Kidney (tissue), 14 donors: ENCODE data around the gene OAS3. TPM values are rescaled to one million over a fixed set of nuclear protein-coding genes. Genes with fewer than 3 reads are reported as not detected.

Experiments used
- DNase-seq, 5 donors: peaks; one replicate each; pipeline ENCODE4 v3.0.0-alpha.2; 2013 to 2020
- FAIRE-seq: peaks from 2 replicates; lab custom pipeline; 2012; peaks lifted over from hg19 to GRCh38; lab: Jason Lieb, UNC
- H3K27ac ChIP-seq, 2 donors: one replicate each; pipeline ENCODE4 v1.7.0; 2013; ENCODE audit warnings: low read depth in 2 of 2, low read length in 2 of 2, inconsistent platforms in 1 of 2
- H3K27me3 ChIP-seq: one replicate; pipeline ENCODE4 v1.7.1; 2013; ENCODE audit warnings: low read length, inconsistent platforms; ENCODE audit not compliant: control insufficient read depth, insufficient read depth
- H3K36me3 ChIP-seq, 3 donors: one replicate each; pipeline versions ENCODE4 v1.7.0 to v1.7.1; 2013; ENCODE audit warnings: low read length in 3 of 3, control low read depth in 1 of 3, inconsistent platforms in 1 of 3; ENCODE audit not compliant: insufficient read depth in 3 of 3, control insufficient read depth in 2 of 3
- H3K4me1 ChIP-seq, 3 donors: one replicate each; pipeline versions ENCODE4 v1.7.0 to v1.7.1; 2013; ENCODE audit warnings: low read length in 3 of 3, inconsistent platforms in 1 of 3, low read depth in 1 of 3; ENCODE audit not compliant: control insufficient read depth in 2 of 3, insufficient read depth in 2 of 3
- H3K4me3 ChIP-seq, 3 donors: one replicate each; pipeline versions ENCODE4 v1.7.0 to v1.8.1; 2013; ENCODE audit warnings: low read length in 3 of 3, control low read depth in 1 of 3, inconsistent platforms in 1 of 3
- H3K9ac ChIP-seq, 3 donors: one replicate each; pipeline versions ENCODE4 v1.7.0 to v1.7.1; 2013; ENCODE audit warnings: low read length in 3 of 3, control low read depth in 1 of 3, inconsistent platforms in 1 of 3
- H3K9me3 ChIP-seq, 3 donors: one replicate each; pipeline versions ENCODE4 v1.7.0 to v1.7.1; 2013; ENCODE audit warnings: low read length in 3 of 3, control low read depth in 1 of 3, inconsistent platforms in 1 of 3; ENCODE audit not compliant: control insufficient read depth in 2 of 3, insufficient read depth in 1 of 3
- CTCF ChIP-seq: IDR thresholded peaks from 3 replicates; pipeline ENCODE4 v1.5.1; 2012; ENCODE audit warnings: mild to moderate bottlenecking, moderate library complexity, borderline replicate concordance; ENCODE audit not compliant: insufficient read depth; ENCODE audit errors: extremely low read depth
- intact Hi-C: fragments of 100-400 bp; cut with DNase I; formaldehyde crosslinking; loops from one replicate; pipeline ENCODE4 v1.11.1; 2022
- polyA plus RNA-seq: library from polyadenylated mRNA; stranded (reverse); fragments of 350-450 nt; fragmentation: Illumina TruSeq; extraction: RNeasy Lipid Tissue Mini Kit (QIAGEN cat#74804); gene quantifications from one replicate; pipeline ENCODE4 v1.2.3, GENCODE V29; 2014; ENCODE audit warnings: low read depth, low replicate concordance; ENCODE audit not compliant: insufficient read depth
- total RNA-seq: library from RNA; stranded (reverse); fragmentation: NEBNext Ultra II Directional; extraction: Animal tissue kit (Norgen Biotek cat#: 25700); gene quantifications from one replicate; pipeline ENCODE4 v1.2.1, GENCODE V29; 2021
- donor health status: control.
- donor health status: control.
- donor health status: control.
- donor health status: control.
- donor health status: control.
- donor health status: DM: yes; HTN: yes; CAD: no.
- donor health status: Normal renal cell carcinoma (clear cell type).

OAS3 gene
- total and polyA plus RNA-seq, 2 donors from 2014 or later = 2.5 to 15.6 TPM

GRCh38 chr12:112941528-112942335 is 3.5 kb downstream of the OAS3 start:
- TF ChIP-seq CTCF = no peak
- no peaks in the 10 kb centered on the region for H3K9me3 ChIP-seq
- peaks cover 0 to 2% (median 0%) of the 10 kb centered on the region in 3 donors for H3K36me3 ChIP-seq
- intact Hi-C loops = no loop called here
- H3K27ac ChIP-seq = no peak overlapping the region
- no peaks in the 10 kb centered on the region for H3K27me3 ChIP-seq
- FAIRE-seq = no peak
- H3K4me1 ChIP-seq = peaks cover 0 to 9% (median 4%) of the 10 kb centered on the region in 3 donors
- no peak overlapping the region for H3K9ac ChIP-seq
- H3K4me3 ChIP-seq = no peak overlapping the region
- DNase-seq = no peak

DNA sequence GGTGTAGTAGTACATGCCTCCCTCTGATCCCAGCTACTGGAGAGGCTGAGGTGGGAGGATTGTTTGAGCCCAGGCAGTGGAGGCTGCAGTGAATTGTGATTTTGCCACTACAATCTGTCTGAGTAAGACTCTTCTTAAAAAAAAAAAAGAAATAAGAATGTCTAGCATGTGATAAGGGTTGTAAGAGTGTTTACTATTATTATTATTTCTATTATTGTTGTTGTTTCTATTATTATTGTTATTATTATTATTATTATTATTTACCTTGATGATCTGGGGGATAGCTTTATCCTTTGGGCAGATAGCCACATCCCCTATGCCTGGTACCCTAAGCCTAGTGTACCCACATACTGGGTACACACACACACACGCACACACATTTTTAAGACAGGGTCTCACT is 4.3 kb downstream of the OAS3 start:
- DNase-seq (no peak), FAIRE-seq (no peak)
- H3K36me3 ChIP-seq = peaks cover 0 to 2% (median 0%) of the 10 kb centered on the region in 3 donors
- H3K4me1 ChIP-seq = peaks cover 0 to 9% (median 4%) of the 10 kb centered on the region in 3 donors
- H3K27ac ChIP-seq = no peak overlapping the region
- H3K4me3 ChIP-seq = no peak overlapping the region
- no peak overlapping the region for H3K9ac ChIP-seq
- no peaks in the 10 kb centered on the region for H3K27me3 ChIP-seq
- intact Hi-C loops = no loop called here
- no peak for TF ChIP-seq CTCF
- H3K9me3 ChIP-seq = no peaks in the 10 kb centered on the region

GRCh38 chr12:112944024-112944690 is 5.9 kb downstream of the OAS3 start:
- Histone ChIP-seq H3K27ac (no peak overlapping the region), H3K36me3 (peaks cover 0 to 2% (median 0%) of the 10 kb centered on the region in 3 donors), H3K27me3 (no peaks in the 10 kb centered on the region), H3K4me3 (no peak overlapping the region), H3K9ac (no peak overlapping the region), H3K9me3 (no peaks in the 10 kb centered on the region), H3K4me1 (peaks cover 0 to 7% (median 0%) of the 10 kb centered on the region in 3 donors)
- DNase-seq (no peak), FAIRE-seq (no peak)
- no peak for TF ChIP-seq CTCF
- intact Hi-C loops = no loop called here
